Endothelial cell of umbilical vein (primary cell): Measurements from ENCODE around the gene DPF1. TPM values are rescaled to one million over a fixed set of nuclear protein-coding genes. Genes with fewer than 3 reads are reported as not detected.

ENCODE experiments used
- BruUV-seq: library from RNA; stranded (reverse); fragments of 400-500 nt; replicated peaks from 2 replicates; lab custom pipeline; 2021; lab: Mats Ljungman, UMichigan
- CTCF ChIA-PET: fragments of 300-600, 350-600 bp; sonication (Branson Sonifier 250); formaldehyde crosslinking; loops from one replicate; lab custom pipeline; 2021; ENCODE audit warnings: antibody characterized with exemption, inconsistent platforms; lab: Charles Lee
- POLR2A ChIA-PET: fragments of 300-600, 350-600 bp; sonication (Branson Sonifier 250); formaldehyde crosslinking; loops from one replicate; lab custom pipeline; 2021; ENCODE audit warnings: antibody characterized with exemption, inconsistent platforms; lab: Charles Lee
- DNase-seq: peaks from one replicate; pipeline ENCODE4 v3.0.0-alpha.2; 2011; ENCODE audit warnings: low read depth, low spot score
- FAIRE-seq: peaks from 2 replicates; lab custom pipeline; 2011; peaks lifted over from hg19 to GRCh38; lab: Jason Lieb, UNC
- H2AFZ ChIP-seq: 2 replicates; pipeline ENCODE4 v1.6.0; 2012; ENCODE audit warnings: low read depth, low read length, control low read depth, inconsistent platforms
- H3K27ac ChIP-seq: 2 replicates; pipeline ENCODE4 v1.5.1; 2011; ENCODE audit warnings: low read depth, mild to moderate bottlenecking, control low read depth, low read length, moderate library complexity; ENCODE audit not compliant: insufficient read depth
- H3K27me3 ChIP-seq, 2 experiments: 2 replicates each; pipeline versions ENCODE4 v1.6.0 to v1.6.1; 2011; ENCODE audit warnings: low read length in 2 of 2, mixed read lengths in 1 of 2; ENCODE audit not compliant: control insufficient read depth in 2 of 2, insufficient read depth in 2 of 2
- H3K36me3 ChIP-seq, 2 experiments: 2 replicates in 1 of 2; 3 replicates in 1 of 2; pipeline ENCODE4 v1.5.1; 2011; ENCODE audit warnings: low read length in 2 of 2, mild to moderate bottlenecking in 1 of 2, moderate library complexity in 1 of 2; ENCODE audit not compliant: control insufficient read depth in 2 of 2, insufficient read depth in 2 of 2; ENCODE audit errors: extremely low read depth in 1 of 2
- H3K4me1 ChIP-seq: 3 replicates; pipeline ENCODE4 v1.5.1; 2011; ENCODE audit warnings: mild to moderate bottlenecking, low read length; ENCODE audit not compliant: control insufficient read depth, insufficient read depth; ENCODE audit errors: extremely low read depth
- H3K4me2 ChIP-seq: 2 replicates; pipeline ENCODE4 v1.6.1; 2011; ENCODE audit warnings: low read length, control low read depth, mixed read lengths; ENCODE audit not compliant: insufficient read depth
- H3K4me3 ChIP-seq, 3 experiments: fragments of 200-600 bp in 1 of 3; sonication (generic), shearing (Covaris generic) in 1 of 3; replicated peaks in 1 of 3; 2 replicates each; pipeline ENCODE4 v1.5.1; 2011 to 2016; ENCODE audit warnings: control low read depth in 3 of 3, low read length in 3 of 3, mild to moderate bottlenecking in 2 of 3, inconsistent platforms in 1 of 3, low read depth in 1 of 3, moderate library complexity in 1 of 3; ENCODE audit not compliant: insufficient read depth in 1 of 3
- H3K79me2 ChIP-seq: 2 replicates; pipeline ENCODE4 v1.6.0; 2012; ENCODE audit warnings: low read length, inconsistent platforms; ENCODE audit not compliant: control insufficient read depth, insufficient read depth
- H3K9ac ChIP-seq: replicated peaks from 2 replicates; pipeline ENCODE3; 2011; ENCODE audit warnings: low read length, control low read depth; ENCODE audit not compliant: insufficient read depth; ENCODE audit errors: extremely low read depth
- H3K9me1 ChIP-seq: replicated peaks from 3 replicates; pipeline ENCODE4 v1.6.0; 2011; ENCODE audit warnings: mild to moderate bottlenecking, low read length; ENCODE audit not compliant: control insufficient read depth, insufficient read depth; ENCODE audit errors: extremely low read depth
- H3K9me3 ChIP-seq: replicated peaks from 2 replicates; pipeline ENCODE4 v1.5.1; 2012; ENCODE audit warnings: low read length, inconsistent platforms; ENCODE audit not compliant: control insufficient read depth, insufficient read depth
- H4K20me1 ChIP-seq: replicated peaks from 2 replicates; pipeline ENCODE3; 2011; ENCODE audit warnings: mild to moderate bottlenecking, low read length; ENCODE audit not compliant: control insufficient read depth, insufficient read depth; ENCODE audit errors: extremely low read depth
- EZH2 ChIP-seq: IDR thresholded peaks from 2 replicates; pipeline ENCODE4 v1.6.1; 2012; ENCODE audit warnings: borderline replicate concordance, low read depth, mild to moderate bottlenecking, moderate library complexity, low read length, inconsistent platforms; ENCODE audit not compliant: severe bottlenecking
- FOS ChIP-seq: IDR thresholded peaks from 2 replicates; pipeline ENCODE4 v1.6.1; 2011; ENCODE audit warnings: mild to moderate bottlenecking, low read length, moderate library complexity, borderline replicate concordance; ENCODE audit not compliant: insufficient read depth
- GATA2 ChIP-seq: IDR thresholded peaks from 2 replicates; pipeline ENCODE4 v1.7.0; 2011; ENCODE audit warnings: low read depth, mild to moderate bottlenecking, moderate library complexity, mixed read lengths, low read length; ENCODE audit not compliant: insufficient read length, insufficient read depth
- JUN ChIP-seq: IDR thresholded peaks from 2 replicates; pipeline ENCODE4 v1.6.1; 2011; ENCODE audit warnings: borderline replicate concordance, low read depth; ENCODE audit not compliant: insufficient read length, insufficient read depth
- MYC ChIP-seq: IDR thresholded peaks from one replicate; pipeline ENCODE4 v1.6.1; 2011; ENCODE audit warnings: mild to moderate bottlenecking, low read depth, low read length
- POLR2A ChIP-seq: IDR thresholded peaks from 2 replicates; pipeline ENCODE4 v1.6.1; 2012; ENCODE audit warnings: low read depth, mild to moderate bottlenecking, control low read depth, low read length
- POLR2AphosphoS5 ChIP-seq: IDR thresholded peaks from 2 replicates; pipeline ENCODE4 v1.6.1; 2012; ENCODE audit warnings: low read depth, mild to moderate bottlenecking, control low read depth, low read length, moderate library complexity; ENCODE audit not compliant: insufficient read depth
- dilution Hi-C: fragments of 300-500 bp; cut with MboI; formaldehyde crosslinking; loops from one replicate; pipeline ENCODE4 v1.15.0; 2019; ENCODE audit warnings: low sequenced_read_pairs; ENCODE audit not compliant: extremely low pct_ligation_motif_present
- intact Hi-C: fragments of 100-400 bp; cut with micrococcal nuclease; formaldehyde crosslinking; loops from one replicate; pipeline ENCODE4 v1.10.0; 2022
- polyA plus RNA-seq, 4 experiments: library from polyadenylated mRNA; depleted of rRNA in 3 of 4; stranded (reverse) in 3 of 4; unstranded in 1 of 4; fragments of >200 nt; gene quantifications; 2 replicates each; pipeline versions ENCODE4 v1.2.1 to v1.2.3, GENCODE V29; 2011 to 2012; ENCODE audit warnings: missing spikeins in 1 of 4
- total RNA-seq: library from RNA; stranded (reverse); gene quantifications from 2 replicates; pipeline ENCODE4 v1.2.3, GENCODE V29; 2021
- TF ChIP-seq, protein P1 (sequence below), 2 donors: IDR thresholded peaks; 1 replicate in 1 of 2; 2 replicates in 1 of 2; pipeline ENCODE4 v1.5.1; 2011; ENCODE audit warnings: low read length in 2 of 2, mild to moderate bottlenecking in 2 of 2, moderate library complexity in 2 of 2, control low read depth in 1 of 2, inconsistent platforms in 1 of 2, low read depth in 1 of 2; ENCODE audit not compliant: insufficient read depth in 1 of 2; ENCODE audit errors: extremely low read depth in 1 of 2
- TF ChIP-seq, protein P2 (sequence below): IDR thresholded peaks from 2 replicates; pipeline ENCODE4 v1.6.1; 2011; ENCODE audit not compliant: insufficient read depth, insufficient read length

DPF1 gene
- total and polyA plus RNA-seq, 2 donors (not counting 3 experiments of a cell fraction or from before 2014, with no cell fraction given), result 2.0 to 3.9 TPM

DNA sequence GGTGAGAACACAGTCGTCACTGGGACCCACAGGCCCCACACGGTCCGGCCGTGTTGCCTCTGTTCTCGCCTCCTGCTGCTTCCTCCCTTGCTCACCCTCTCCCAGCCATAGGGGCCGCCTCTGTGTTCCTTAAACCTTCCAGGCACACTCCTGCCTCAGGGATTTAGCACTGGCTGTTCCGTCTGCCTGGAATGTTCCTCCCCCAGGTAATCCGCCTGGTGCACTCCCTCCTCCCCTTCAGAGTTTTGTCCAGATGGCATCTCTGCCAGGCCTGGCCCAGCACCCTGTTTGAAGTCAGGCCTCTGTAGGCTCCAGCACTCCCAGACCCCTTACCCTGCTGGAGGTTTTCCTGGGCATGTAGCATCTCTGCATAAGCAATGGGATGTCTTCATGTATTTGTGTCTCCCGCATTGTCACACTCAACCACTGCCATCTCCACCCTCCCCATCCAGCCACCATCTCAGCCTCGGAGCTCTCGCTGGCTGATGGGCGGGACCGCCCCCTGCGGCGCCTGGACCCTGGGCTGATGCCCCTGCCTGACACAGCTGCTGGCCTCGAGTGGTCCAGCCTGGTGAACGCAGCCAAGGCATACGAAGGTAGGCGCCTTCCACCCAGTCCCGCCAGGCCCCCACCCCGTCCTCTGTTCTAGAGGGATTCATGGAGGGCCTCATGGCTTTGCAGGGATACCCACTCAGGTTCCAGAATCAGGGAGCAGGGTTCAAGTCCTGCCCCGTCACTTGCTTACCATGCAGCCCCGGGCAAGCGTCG, 25.9 kb downstream of the DPF1 start:
- dilution Hi-C loops, result no loop called here
- CTCF ChIA-PET, result no interaction called here

More for the DNA sequence above, 25.9 kb downstream of the DPF1 start:
- Histone ChIP-seq H3K79me2 (no peaks in the 10 kb centered on the region), H3K9ac (no peak overlapping the region), H3K4me2 (no peak overlapping the region), H3K9me3 (no peaks in the 10 kb centered on the region), H3K4me3 (no peak overlapping the region), H3K27me3 (no peaks in the 10 kb centered on the region), H3K27ac (no peak overlapping the region), H4K20me1 (no peaks in the 10 kb centered on the region), H3K4me1 (no peaks in the 10 kb centered on the region), H3K36me3 (peaks cover 0 to 8% of the 10 kb centered on the region in 2 experiments), H2AFZ (no peak overlapping the region), H3K9me1 (no peaks in the 10 kb centered on the region)
- TF ChIP-seq FOS (no peak), MYC (no peak), JUN (no peak), POLR2AphosphoS5 (no peak), GATA2 (no peak), EZH2 (no peak), POLR2A (no peak)
- TF ChIP-seq, protein P1, sequence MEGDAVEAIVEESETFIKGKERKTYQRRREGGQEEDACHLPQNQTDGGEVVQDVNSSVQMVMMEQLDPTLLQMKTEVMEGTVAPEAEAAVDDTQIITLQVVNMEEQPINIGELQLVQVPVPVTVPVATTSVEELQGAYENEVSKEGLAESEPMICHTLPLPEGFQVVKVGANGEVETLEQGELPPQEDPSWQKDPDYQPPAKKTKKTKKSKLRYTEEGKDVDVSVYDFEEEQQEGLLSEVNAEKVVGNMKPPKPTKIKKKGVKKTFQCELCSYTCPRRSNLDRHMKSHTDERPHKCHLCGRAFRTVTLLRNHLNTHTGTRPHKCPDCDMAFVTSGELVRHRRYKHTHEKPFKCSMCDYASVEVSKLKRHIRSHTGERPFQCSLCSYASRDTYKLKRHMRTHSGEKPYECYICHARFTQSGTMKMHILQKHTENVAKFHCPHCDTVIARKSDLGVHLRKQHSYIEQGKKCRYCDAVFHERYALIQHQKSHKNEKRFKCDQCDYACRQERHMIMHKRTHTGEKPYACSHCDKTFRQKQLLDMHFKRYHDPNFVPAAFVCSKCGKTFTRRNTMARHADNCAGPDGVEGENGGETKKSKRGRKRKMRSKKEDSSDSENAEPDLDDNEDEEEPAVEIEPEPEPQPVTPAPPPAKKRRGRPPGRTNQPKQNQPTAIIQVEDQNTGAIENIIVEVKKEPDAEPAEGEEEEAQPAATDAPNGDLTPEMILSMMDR (IDR thresholded peaks at IDR 0.05; ENCODE audit: extremely low read depth in 1 of 2, insufficient read depth in 1 of 2, low read depth in 1 of 2, low read length in 2 of 2), result no peak
- TF ChIP-seq, protein P2, sequence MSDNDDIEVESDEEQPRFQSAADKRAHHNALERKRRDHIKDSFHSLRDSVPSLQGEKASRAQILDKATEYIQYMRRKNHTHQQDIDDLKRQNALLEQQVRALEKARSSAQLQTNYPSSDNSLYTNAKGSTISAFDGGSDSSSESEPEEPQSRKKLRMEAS, result no peak
- intact Hi-C loops, result no loop called here
- FAIRE-seq (no peak), DNase-seq (no peak)
- POLR2A ChIA-PET, result no interaction called here
- BruUV-seq, result no TSS peak
